Transverse colon (tissue), 4 donors: ENCODE measurements around the gene NUDT6. TPM values are rescaled to one million over a fixed set of nuclear protein-coding genes. Genes with fewer than 3 reads are reported as not detected.

Experiments
- DNase-seq: peaks from one replicate; pipeline ENCODE4 v3.0.0-alpha.2; 2019
- H3K27ac ChIP-seq, 4 donors: fragments of 200-600 bp; sonication (generic); 2 replicates each; pipeline ENCODE4 v1.5.1; 2016 to 2018; ENCODE audit warnings: inconsistent platforms in 4 of 4
- H3K27me3 ChIP-seq: fragments of 200-600 bp; sonication (generic); 2 replicates; pipeline ENCODE4 v1.5.1; 2017; ENCODE audit warnings: inconsistent platforms
- H3K36me3 ChIP-seq, 4 donors: fragments of 200-600 bp; sonication (generic); 2 replicates each; pipeline ENCODE4 v1.5.1; 2017 to 2019; ENCODE audit warnings: inconsistent platforms in 4 of 4
- H3K4me1 ChIP-seq, 4 donors: fragments of 200-600 bp; sonication (generic); 2 replicates each; pipeline ENCODE4 v1.5.1; 2017 to 2020; ENCODE audit warnings: inconsistent platforms in 4 of 4
- H3K4me3 ChIP-seq, 4 donors: fragments of 200-600 bp; sonication (generic); 1 replicate in 1 of 4; 2 replicates in 3 of 4; pipeline versions ENCODE4 v1.5.1 to v1.6.1; 2017 to 2019; ENCODE audit warnings: inconsistent platforms in 4 of 4
- H3K9me3 ChIP-seq, 2 donors: fragments of 200-600 bp; sonication (generic); 2 replicates each; pipeline ENCODE4 v1.5.1; 2017 to 2019; ENCODE audit warnings: inconsistent platforms in 2 of 2
- EP300 ChIP-seq: sonication (generic); formaldehyde crosslinking; IDR thresholded peaks from one replicate; pipeline ENCODE4 v1.6.1; 2017; ENCODE audit warnings: antibody characterized with exemption, low read depth
- POLR2A ChIP-seq: fragments of 450-650 bp; IDR thresholded peaks from one replicate; pipeline ENCODE4 v1.6.1; 2016; ENCODE audit warnings: antibody characterized with exemption, mild to moderate bottlenecking, moderate library complexity
- POLR2AphosphoS5 ChIP-seq, 3 donors: sonication (generic); formaldehyde crosslinking; IDR thresholded peaks; one replicate each; pipeline ENCODE4 v1.6.1; 2016; ENCODE audit warnings: antibody characterized with exemption in 3 of 3
- WGBS, 2 donors: methylation state at CpG; one replicate each; pipeline ENCODE4 v1.1.5; 2018; ENCODE audit warnings: low coverage in 1 of 2; 5-methylcytosine and 5-hydroxymethylcytosine counted together
- in situ Hi-C, 4 donors: fragments of 200-750 bp; cut with MboI; loops; one replicate each; pipeline versions ENCODE4 v1.15.0 to v1.15.1; 2017; ENCODE audit warnings: low sequenced_read_pairs in 3 of 4, low pct_ligation_motif_present in 1 of 4, low pct_unique_long_range_greater_than_20kb in 1 of 4
- intact Hi-C: fragments of 100-400 bp; cut with DNase I; formaldehyde crosslinking; loops from one replicate; pipeline ENCODE4 v1.15.1; 2023; ENCODE audit warnings: low total_unique reads
- total RNA-seq, 4 donors: library from RNA; depleted of rRNA; stranded (reverse); fragments of >200 nt; gene quantifications; one replicate each; pipeline ENCODE4 v1.1.0, GENCODE V29; 2016
- TF ChIP-seq, protein P1 (sequence below), 5 experiments: fragments of 200-600 bp in 3 of 5; fragments of 450-650 bp in 2 of 5; sonication (generic) in 3 of 5; IDR thresholded peaks; 1 replicate in 2 of 5; 2 replicates in 3 of 5; pipeline ENCODE4 v1.5.1; 2016 to 2017; ENCODE audit warnings: antibody characterized with exemption in 5 of 5, inconsistent platforms in 3 of 5, mild to moderate bottlenecking in 2 of 5, moderate library complexity in 1 of 5

Gene NUDT6
- total RNA-seq, 4 donors from 2014 or later = 2.2 to 13.5 (median 7.3) TPM

DNA sequence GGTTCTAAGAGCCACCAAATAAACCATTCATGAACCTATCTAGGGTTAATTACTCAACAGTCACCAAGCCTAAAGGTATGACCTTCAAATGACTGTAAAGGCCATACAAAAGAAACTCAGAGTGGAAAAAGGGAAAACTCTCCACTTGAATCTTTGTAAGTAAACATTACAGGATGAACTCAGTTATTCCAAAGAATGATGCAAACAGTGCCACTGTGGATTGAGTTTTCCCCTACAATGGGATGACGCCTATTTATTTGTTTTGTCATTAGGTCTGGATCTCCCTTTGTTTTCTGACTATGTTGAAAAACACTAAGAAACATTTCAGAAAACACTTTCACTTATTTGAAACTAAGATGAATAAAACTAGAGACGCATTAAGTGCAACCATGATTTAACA, 12.7 kb downstream of the NUDT6 start:
- in situ Hi-C loops = loop anchor here in 3 of 4 donors (10.0 to 25.0 kb wide), 3 partner anchors 147 to 322 kb away; no protein-coding TSS in a partner anchor
- intact Hi-C loops = no loop called here
- H3K27me3 ChIP-seq = no peaks in the 10 kb centered on the region

DNA sequence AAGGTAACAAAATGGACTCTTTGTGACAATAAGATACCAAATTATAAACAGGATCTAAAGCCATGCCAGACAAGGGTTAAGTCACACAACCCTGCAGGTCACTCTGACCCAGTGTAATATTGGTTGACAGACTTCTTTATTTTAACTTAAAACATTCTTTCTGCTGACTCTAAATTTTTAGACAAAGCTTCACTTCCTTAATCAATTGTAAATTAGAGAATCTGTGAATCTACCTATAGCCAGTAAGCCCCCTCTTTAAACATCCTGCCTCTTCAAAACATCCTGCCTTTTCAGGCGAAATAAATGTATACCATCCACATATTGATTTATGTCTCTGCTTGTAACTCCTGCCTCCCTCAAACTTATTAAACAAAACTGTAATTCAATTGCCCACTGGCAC, 14.2 kb downstream of the NUDT6 start:
- WGBS, 2 donors = 75 to 100% methylated on average over 1 of the region's 1 CpG
- Histone ChIP-seq H3K9me3 (no peaks in the 10 kb centered on the region), H3K27me3 (no peaks in the 10 kb centered on the region), H3K4me3 (no peak overlapping the region), H3K36me3 (no peaks in the 10 kb centered on the region), H3K4me1 (no peaks in the 10 kb centered on the region), H3K27ac (no peak overlapping the region)
- no peak for TF ChIP-seq POLR2A
- TF ChIP-seq, protein P1, sequence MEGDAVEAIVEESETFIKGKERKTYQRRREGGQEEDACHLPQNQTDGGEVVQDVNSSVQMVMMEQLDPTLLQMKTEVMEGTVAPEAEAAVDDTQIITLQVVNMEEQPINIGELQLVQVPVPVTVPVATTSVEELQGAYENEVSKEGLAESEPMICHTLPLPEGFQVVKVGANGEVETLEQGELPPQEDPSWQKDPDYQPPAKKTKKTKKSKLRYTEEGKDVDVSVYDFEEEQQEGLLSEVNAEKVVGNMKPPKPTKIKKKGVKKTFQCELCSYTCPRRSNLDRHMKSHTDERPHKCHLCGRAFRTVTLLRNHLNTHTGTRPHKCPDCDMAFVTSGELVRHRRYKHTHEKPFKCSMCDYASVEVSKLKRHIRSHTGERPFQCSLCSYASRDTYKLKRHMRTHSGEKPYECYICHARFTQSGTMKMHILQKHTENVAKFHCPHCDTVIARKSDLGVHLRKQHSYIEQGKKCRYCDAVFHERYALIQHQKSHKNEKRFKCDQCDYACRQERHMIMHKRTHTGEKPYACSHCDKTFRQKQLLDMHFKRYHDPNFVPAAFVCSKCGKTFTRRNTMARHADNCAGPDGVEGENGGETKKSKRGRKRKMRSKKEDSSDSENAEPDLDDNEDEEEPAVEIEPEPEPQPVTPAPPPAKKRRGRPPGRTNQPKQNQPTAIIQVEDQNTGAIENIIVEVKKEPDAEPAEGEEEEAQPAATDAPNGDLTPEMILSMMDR (IDR thresholded peaks at IDR 0.05) = no peak
- TF ChIP-seq EP300 = no peak
- TF ChIP-seq POLR2AphosphoS5 (IDR thresholded peaks at IDR 0.05) = no peak
- intact Hi-C loops (no loop called here), in situ Hi-C loops (loop anchor here in 3 of 4 donors (10.0 to 25.0 kb wide), 3 partner anchors 146 to 321 kb away; no protein-coding TSS in a partner anchor)
- DNase-seq = no peak

More for the DNA sequence above, 12.7 kb downstream of the NUDT6 start:
- Histone ChIP-seq H3K27ac (no peak overlapping the region), H3K36me3 (no peaks in the 10 kb centered on the region), H3K4me1 (no peaks in the 10 kb centered on the region), H3K4me3 (no peak overlapping the region), H3K9me3 (no peaks in the 10 kb centered on the region)
- no peak for DNase-seq
- 74 to 94% methylated on average over 2 of the region's 2 CpGs for whole genome bisulfite sequencing, 2 donors
- TF ChIP-seq, protein P1 (IDR thresholded peaks at IDR 0.05) = no peak
- TF ChIP-seq POLR2A (no peak), POLR2AphosphoS5 (IDR thresholded peaks at IDR 0.05) (no peak), EP300 (no peak)

DNA sequence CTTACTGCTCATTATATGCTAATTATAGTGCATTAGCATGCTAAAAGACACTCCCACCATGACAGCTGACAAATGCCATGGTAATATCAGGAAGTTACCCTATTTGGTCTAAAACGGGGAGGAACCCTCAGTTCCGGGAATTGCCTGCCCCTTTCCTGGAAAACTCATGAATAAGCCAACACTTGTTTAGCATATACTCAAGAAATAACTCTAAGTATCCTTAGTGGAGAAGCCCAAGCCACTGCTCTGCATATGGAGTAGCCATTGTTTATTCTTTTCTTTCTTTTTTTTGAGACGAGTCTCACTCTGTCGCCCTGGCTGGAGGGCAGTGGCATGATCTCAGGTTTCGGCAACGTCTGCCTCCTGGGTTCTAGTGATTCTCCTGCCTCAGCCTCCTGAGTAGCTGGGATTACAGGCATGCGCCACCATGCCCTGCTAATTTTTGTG, 15.5 kb downstream of the NUDT6 start:
- TF ChIP-seq EP300 (no peak), POLR2AphosphoS5 (IDR thresholded peaks at IDR 0.05) (no peak)
- TF ChIP-seq, protein P1 (IDR thresholded peaks at IDR 0.05) = no peak
- DNase-seq = no peak
- Histone ChIP-seq H3K27ac (no peak overlapping the region), H3K27me3 (no peaks in the 10 kb centered on the region), H3K9me3 (no peaks in the 10 kb centered on the region), H3K36me3 (no peaks in the 10 kb centered on the region), H3K4me3 (no peak overlapping the region), H3K4me1 (no peaks in the 10 kb centered on the region)
- in situ Hi-C loops = loop anchor here in 3 of 4 donors (10.0 to 25.0 kb wide), 3 partner anchors 145 to 320 kb away; no protein-coding TSS in a partner anchor
- 96 to 98% methylated on average over 7 of the region's 7 CpGs for WGBS, 2 donors
- intact Hi-C loops = no loop called here

DNA sequence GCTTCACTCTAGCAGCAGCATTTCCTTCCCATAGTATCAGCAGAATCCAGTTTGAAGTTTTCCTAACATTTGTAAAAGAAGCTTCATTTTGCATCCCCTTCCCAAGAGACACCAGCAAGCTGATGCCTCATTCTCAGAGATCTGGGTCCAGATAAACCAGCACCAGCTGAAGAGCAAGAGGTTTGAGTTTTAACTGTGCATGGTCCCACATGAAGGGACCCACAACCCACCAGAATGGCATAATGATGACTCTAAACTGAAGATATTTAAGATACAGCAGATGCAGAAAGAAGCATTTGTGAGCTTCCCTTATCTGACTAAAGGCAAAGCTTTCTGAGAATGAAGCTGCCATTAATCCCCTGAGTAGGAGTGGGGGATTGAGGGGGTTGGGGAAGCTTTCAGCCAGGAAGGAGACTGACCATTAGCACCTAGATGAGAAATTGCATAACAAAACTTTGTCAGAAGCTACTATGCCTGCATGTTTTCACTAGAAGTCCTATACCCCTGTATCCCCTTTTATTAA, 18.6 kb downstream of the NUDT6 start:
- H3K36me3 ChIP-seq = no peaks in the 10 kb centered on the region
- H3K4me3 ChIP-seq = no peak overlapping the region
- no peaks in the 10 kb centered on the region for H3K9me3 ChIP-seq
- TF ChIP-seq, protein P1 (IDR thresholded peaks at IDR 0.05) = no peak
- TF ChIP-seq EP300 = no peak
- TF ChIP-seq POLR2A = no peak
- no peak for TF ChIP-seq POLR2AphosphoS5 (IDR thresholded peaks at IDR 0.05)
- intact Hi-C loops (no loop called here), in situ Hi-C loops (loop anchor here in 3 of 4 donors (10.0 to 25.0 kb wide), 3 partner anchors 142 to 317 kb away; no protein-coding TSS in a partner anchor)
- H3K4me1 ChIP-seq = no peaks in the 10 kb centered on the region
- H3K27ac ChIP-seq = no peak overlapping the region
- H3K27me3 ChIP-seq = no peaks in the 10 kb centered on the region
- no peak for DNase-seq
